Stimulated activated naive B cell treated with anti-CD40 and anti-IgM and Interleukin-4, amounts not matched to agents 10 μg/mL and 1 μg/mL and 100 μg/mL, for 72 hours (primary cell): ENCODE results near the gene MCF2L.

Experiments
- ATAC-seq, 2 donors: fragments of 150-1000 bp; cut with Tn5 transposase; replicated peaks; 2 replicates each; pipeline ENCODE4 v1.10.0; 2021; ENCODE audit warnings: moderate library complexity in 1 of 2
- DNase-seq: peaks from one replicate; pipeline ENCODE4 v3.0.0; 2021
- H3K27ac Mint-ChIP-seq: one replicate; pipeline ENCODE4 v1.8.0; 2022; ENCODE audit warnings: mild to moderate bottlenecking, mixed read lengths
- H3K27me3 Mint-ChIP-seq, 2 donors: one replicate each; pipeline ENCODE4 v1.8.0; 2022; ENCODE audit warnings: mixed read lengths in 2 of 2
- H3K36me3 Mint-ChIP-seq, 2 donors: one replicate each; pipeline ENCODE4 v1.8.0; 2022; ENCODE audit warnings: mixed read lengths in 2 of 2, mild to moderate bottlenecking in 1 of 2
- H3K4me1 Mint-ChIP-seq, 2 donors: one replicate each; pipeline ENCODE4 v1.8.0; 2022; ENCODE audit warnings: mixed read lengths in 2 of 2, mild to moderate bottlenecking in 1 of 2
- H3K4me3 Mint-ChIP-seq, 2 donors: one replicate each; pipeline ENCODE4 v1.8.0; 2022; ENCODE audit warnings: mild to moderate bottlenecking in 2 of 2, mixed read lengths in 2 of 2, moderate library complexity in 1 of 2
- H3K9me3 Mint-ChIP-seq, 2 donors: one replicate each; pipeline ENCODE4 v1.8.0; 2022; ENCODE audit warnings: mixed read lengths in 2 of 2, mild to moderate bottlenecking in 1 of 2

MCF2L gene

GRCh38 chr13:112955271-112955937, 13.6 kb upstream of the MCF2L start:
- Mint-ChIP-seq H3K4me3 (no peak overlapping the region), H3K36me3 (no peaks in the 10 kb centered on the region), H3K27ac (no peak overlapping the region), H3K4me1 (no peaks in the 10 kb centered on the region), H3K9me3 (no peaks in the 10 kb centered on the region), H3K27me3 (no peaks in the 10 kb centered on the region)
- ATAC-seq (no peak), DNase-seq (no peak)

DNA sequence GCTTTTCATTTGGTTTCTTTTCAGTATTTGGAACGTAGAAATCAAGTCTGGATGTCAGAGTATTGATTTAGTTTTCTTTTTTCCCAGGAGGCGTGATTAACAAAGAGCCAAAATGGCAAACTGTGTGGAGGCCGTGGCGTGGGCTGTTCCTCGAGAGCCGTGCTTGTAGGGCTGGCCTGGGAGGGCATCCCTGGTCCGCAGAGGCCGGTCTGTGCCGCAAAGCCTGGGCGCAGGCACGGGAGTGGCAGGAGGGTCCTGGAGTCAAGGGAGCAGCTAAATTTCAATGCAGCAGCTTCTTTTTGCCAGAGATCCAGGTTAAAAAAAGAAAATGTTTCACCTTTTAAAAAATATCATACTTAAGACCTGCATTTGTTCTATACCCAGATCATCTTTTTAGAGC, 13.1 kb upstream of the MCF2L start:
- H3K36me3 Mint-ChIP-seq, result no peaks in the 10 kb centered on the region
- ATAC-seq (no peak), DNase-seq (no peak)
- no peak overlapping the region for H3K4me3 Mint-ChIP-seq
- no peak overlapping the region for H3K27ac Mint-ChIP-seq
- H3K4me1 Mint-ChIP-seq, result no peaks in the 10 kb centered on the region
- H3K9me3 Mint-ChIP-seq, result no peaks in the 10 kb centered on the region
- no peaks in the 10 kb centered on the region for H3K27me3 Mint-ChIP-seq

- Mint-ChIP-seq H3K4me1 (no peaks in the 10 kb centered on the region), H3K4me3 (no peak overlapping the region), H3K27ac (no peak overlapping the region), H3K27me3 (peaks cover under 1 to 1% of the 10 kb centered on the region in 2 donors), H3K36me3 (no peaks in the 10 kb centered on the region), H3K9me3 (no peaks in the 10 kb centered on the region)
- DNase-seq, result no peak
- no peak for ATAC-seq
These were observed 12.3 kb upstream of the MCF2L start for GRCh38 chr13:112956571-112957294.

DNA sequence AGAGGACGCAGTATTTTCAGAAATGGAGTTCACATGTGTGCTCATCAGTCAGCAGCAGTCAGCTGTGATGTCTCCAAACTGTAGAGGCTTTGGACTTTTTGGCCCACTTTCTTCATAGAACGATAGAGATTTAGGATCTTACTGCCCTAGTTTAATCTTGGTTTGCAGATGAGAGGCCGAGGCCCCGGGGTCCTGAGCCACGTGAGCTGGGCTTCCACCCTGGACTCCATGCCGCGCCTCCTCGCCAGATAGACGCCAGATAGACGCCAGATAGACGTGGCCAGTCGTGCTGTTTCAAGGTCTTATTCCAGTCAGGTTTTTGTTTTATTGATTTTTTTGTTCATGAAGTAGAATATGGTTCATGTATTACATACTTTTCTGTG, 11.7 kb upstream of the MCF2L start:
- peaks cover 0 to 4% of the 10 kb centered on the region in 2 donors for H3K36me3 Mint-ChIP-seq
- no peaks in the 10 kb centered on the region for H3K4me1 Mint-ChIP-seq
- H3K27ac Mint-ChIP-seq, result no peak overlapping the region
- H3K4me3 Mint-ChIP-seq, result no peak overlapping the region
- no peak for DNase-seq
- H3K27me3 Mint-ChIP-seq, result peaks cover 4 to 5% of the 10 kb centered on the region in 2 donors
- ATAC-seq, result no peak
- no peaks in the 10 kb centered on the region for H3K9me3 Mint-ChIP-seq

DNA sequence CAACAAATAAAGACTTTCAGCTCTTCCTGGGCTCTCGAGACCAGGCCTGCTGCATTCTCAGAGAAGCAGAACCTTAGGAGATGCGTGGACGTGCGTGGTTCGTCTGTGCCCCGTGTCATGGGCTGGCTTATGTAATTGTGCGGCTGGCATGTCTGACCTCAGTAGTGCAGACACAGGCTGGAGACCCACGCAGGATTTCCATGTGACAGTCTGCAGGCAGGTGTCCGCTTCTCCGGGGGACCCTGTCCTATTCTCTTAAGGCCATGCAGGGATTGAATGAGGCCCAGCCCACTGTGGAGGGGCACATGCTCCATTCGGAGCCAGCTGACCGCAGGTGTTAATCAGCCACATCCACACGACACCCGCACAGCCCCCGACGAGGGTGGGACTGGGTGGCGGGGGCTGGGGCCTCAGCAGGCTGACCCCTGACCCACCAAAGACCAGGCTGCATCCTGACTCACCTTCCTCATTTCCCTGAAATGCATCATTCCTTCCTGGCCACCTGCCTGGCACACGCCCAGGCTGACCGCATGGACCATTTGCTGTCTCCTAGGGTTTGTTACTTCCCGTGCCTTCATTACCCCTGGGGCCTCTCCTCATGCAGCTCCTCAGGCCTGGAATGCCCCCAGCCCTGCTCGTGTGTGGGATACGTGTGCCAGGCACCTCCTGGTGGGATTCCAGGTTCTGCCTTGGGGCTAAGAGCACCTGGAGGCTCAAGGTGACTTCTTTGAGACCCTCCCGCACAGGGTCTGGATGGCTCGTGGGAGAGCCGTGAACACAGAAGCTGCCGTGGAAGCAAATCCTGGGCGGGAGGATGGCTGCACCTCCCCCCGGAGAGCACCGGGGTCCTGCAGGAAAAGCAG, 10.7 kb upstream of the MCF2L start:
- no peaks in the 10 kb centered on the region for H3K4me1 Mint-ChIP-seq
- peaks cover 4 to 5% of the 10 kb centered on the region in 2 donors for H3K27me3 Mint-ChIP-seq
- DNase-seq (no peak), ATAC-seq (no peak)
- no peak overlapping the region for H3K4me3 Mint-ChIP-seq
- H3K9me3 Mint-ChIP-seq, result no peaks in the 10 kb centered on the region
- no peak overlapping the region for H3K27ac Mint-ChIP-seq
- peaks cover 0 to 4% of the 10 kb centered on the region in 2 donors for H3K36me3 Mint-ChIP-seq

GRCh38 chr13:112959206-112959605, 9.8 kb upstream of the MCF2L start:
- no peak for ATAC-seq
- H3K27me3 Mint-ChIP-seq, result peaks cover 4 to 5% of the 10 kb centered on the region in 2 donors
- H3K4me3 Mint-ChIP-seq, result no peak overlapping the region
- peaks cover 0 to 4% of the 10 kb centered on the region in 2 donors for H3K36me3 Mint-ChIP-seq
- no peak overlapping the region for H3K27ac Mint-ChIP-seq
- no peaks in the 10 kb centered on the region for H3K4me1 Mint-ChIP-seq
- no peak for DNase-seq
- no peaks in the 10 kb centered on the region for H3K9me3 Mint-ChIP-seq

- no peaks in the 10 kb centered on the region for H3K9me3 Mint-ChIP-seq
- DNase-seq, result no peak
- peaks cover 4 to 5% of the 10 kb centered on the region in 2 donors for H3K27me3 Mint-ChIP-seq
- peaks cover 0 to 4% of the 10 kb centered on the region in 2 donors for H3K36me3 Mint-ChIP-seq
- H3K27ac Mint-ChIP-seq, result no peak overlapping the region
- no peak for ATAC-seq
- no peak overlapping the region for H3K4me3 Mint-ChIP-seq
- no peaks in the 10 kb centered on the region for H3K4me1 Mint-ChIP-seq
These were observed 9.1 kb upstream of the MCF2L start for GRCh38 chr13:112959701-112960542.

DNA sequence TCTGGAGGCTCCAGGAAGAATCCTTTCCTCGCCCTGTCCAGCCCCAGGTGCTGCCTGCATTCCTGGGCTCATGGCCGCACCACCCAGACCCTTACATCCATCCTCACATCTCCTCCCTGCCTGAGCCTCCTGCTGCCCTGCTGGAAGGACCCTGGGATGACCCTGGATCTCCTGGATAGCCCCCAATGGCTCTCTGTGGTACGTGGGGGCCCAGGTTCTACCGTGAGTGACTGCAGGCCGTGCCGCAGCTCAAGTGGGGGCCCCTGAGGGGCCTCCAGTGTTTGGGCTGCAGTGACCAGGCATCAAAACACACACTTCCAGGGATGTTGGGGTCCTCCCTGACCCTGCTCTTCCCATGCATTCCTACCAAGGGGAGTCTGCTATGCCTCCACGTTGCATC, 8.3 kb upstream of the MCF2L start:
- peaks cover 0 to 4% of the 10 kb centered on the region in 2 donors for H3K36me3 Mint-ChIP-seq
- no peaks in the 10 kb centered on the region for H3K4me1 Mint-ChIP-seq
- no peak overlapping the region for H3K27ac Mint-ChIP-seq
- peaks cover 4 to 11% of the 10 kb centered on the region in 2 donors for H3K27me3 Mint-ChIP-seq
- no peak overlapping the region for H3K4me3 Mint-ChIP-seq
- ATAC-seq, result no peak
- H3K9me3 Mint-ChIP-seq, result no peaks in the 10 kb centered on the region
- no peak for DNase-seq

GRCh38 chr13:112961457-112962369, 7.3 kb upstream of the MCF2L start:
- Mint-ChIP-seq H3K4me3 (no peak overlapping the region), H3K9me3 (no peaks in the 10 kb centered on the region), H3K27me3 (peaks cover 4 to 12% of the 10 kb centered on the region in 2 donors), H3K36me3 (peaks cover 0 to 4% of the 10 kb centered on the region in 2 donors), H3K4me1 (no peaks in the 10 kb centered on the region), H3K27ac (no peak overlapping the region)
- no peak for ATAC-seq
- DNase-seq, result no peak

- peaks cover 4 to 12% of the 10 kb centered on the region in 2 donors for H3K27me3 Mint-ChIP-seq
- DNase-seq, result no peak
- H3K4me3 Mint-ChIP-seq, result no peak overlapping the region
- H3K9me3 Mint-ChIP-seq, result no peaks in the 10 kb centered on the region
- ATAC-seq, result no peak
- peaks cover 0 to 4% of the 10 kb centered on the region in 2 donors for H3K36me3 Mint-ChIP-seq
- H3K4me1 Mint-ChIP-seq, result no peaks in the 10 kb centered on the region
- no peak overlapping the region for H3K27ac Mint-ChIP-seq
These were observed 6.6 kb upstream of the MCF2L start for GRCh38 chr13:112962396-112962795.

DNA sequence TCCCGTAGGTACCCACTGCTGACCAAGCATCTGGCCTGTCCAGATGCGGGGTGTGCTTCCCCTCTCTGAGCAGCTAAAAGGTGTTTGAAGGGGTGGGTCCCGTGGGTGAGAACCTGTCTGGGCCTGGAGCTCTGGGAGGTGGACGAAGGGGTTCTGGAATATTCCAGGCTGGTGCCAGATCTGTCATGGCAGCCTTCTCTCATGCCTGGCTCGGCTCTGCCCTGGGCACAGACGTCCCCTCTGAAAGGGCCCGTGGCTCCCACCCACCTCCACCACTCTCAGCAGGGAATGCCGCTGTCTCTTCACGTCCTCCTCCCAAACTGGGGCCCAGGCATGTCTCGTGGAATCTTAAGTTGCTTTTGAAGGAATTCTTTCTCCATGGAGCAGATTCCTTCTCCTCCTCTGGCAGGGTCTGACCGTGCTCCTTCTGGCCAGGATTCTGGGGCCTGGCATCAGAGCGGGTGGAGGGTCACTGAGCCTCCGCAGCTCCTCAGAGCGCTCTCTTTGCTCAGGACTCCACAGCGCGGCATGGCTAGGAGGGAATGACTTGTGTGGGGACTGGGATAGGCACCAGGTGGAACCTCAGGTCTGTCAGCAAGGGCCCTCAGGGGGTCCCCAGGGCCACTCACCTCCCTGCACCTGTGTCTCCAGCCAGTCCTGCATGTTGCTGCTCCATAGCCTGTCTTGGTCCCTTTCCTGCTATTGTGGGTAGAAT, 5.9 kb upstream of the MCF2L start:
- peaks cover 4 to 12% of the 10 kb centered on the region in 2 donors for H3K27me3 Mint-ChIP-seq
- no peaks in the 10 kb centered on the region for H3K9me3 Mint-ChIP-seq
- H3K4me3 Mint-ChIP-seq, result no peak overlapping the region
- peaks cover 0 to 4% of the 10 kb centered on the region in 2 donors for H3K36me3 Mint-ChIP-seq
- H3K27ac Mint-ChIP-seq, result no peak overlapping the region
- ATAC-seq, result no peak
- no peak for DNase-seq
- peaks cover under 1 to 3% of the 10 kb centered on the region in 2 donors for H3K4me1 Mint-ChIP-seq

GRCh38 chr13:112963641-112964040, 5.4 kb upstream of the MCF2L start:
- H3K4me3 Mint-ChIP-seq, result no peak overlapping the region
- no peak for ATAC-seq
- peaks cover 4 to 12% of the 10 kb centered on the region in 2 donors for H3K27me3 Mint-ChIP-seq
- peaks cover 3 to 6% of the 10 kb centered on the region in 2 donors for H3K4me1 Mint-ChIP-seq
- peaks cover 0 to 4% of the 10 kb centered on the region in 2 donors for H3K36me3 Mint-ChIP-seq
- no peaks in the 10 kb centered on the region for H3K9me3 Mint-ChIP-seq
- no peak for DNase-seq
- no peak overlapping the region for H3K27ac Mint-ChIP-seq
